Activated CD4-positive, alpha-beta T cell treated with anti-CD3 and anti-CD28 coated beads, Interleukin-2, amount 50 U/mL, for 24 hours (primary cell): ENCODE data around the gene NDUFB3.
A peak's percentile ranks its signal among the peaks of the same experiment; 100 is the strongest.
"Not testable (repeated sequence)": the region's sequence is repeated elsewhere in the genome, so short reads cannot be mapped to it uniquely, and the experiment has no call there.

Source experiments
- DNase-seq, 2 donors: peaks; one replicate each; pipeline ENCODE4 v3.0.0-alpha.2; 2020; ENCODE audit warnings: low read depth in 1 of 2, low spot score in 1 of 2

NDUFB3 gene

GRCh38 chr2:201071479-201072200 lies at the start of gene NDUFB3, which contains the start of gene HYCC2:
TSS of gene NDUFB3 (plus strand) at chr2:201072001. CDS start at chr2:201078883, 6,882 bp downstream.
TSS of gene HYCC2 (minus strand) at chr2:201071671. CDS start at chr2:201024009, 47,662 bp downstream.
- peak; percentile 72 to 89 for DNase-seq

- DNase-seq: no peak
Measured at GRCh38 chr2:201024518-201024917, 47.3 kb upstream of the NDUFB3 start.

GRCh38 chr2:201034355-201034754 lies 37.4 kb upstream of the NDUFB3 start:
- DNase-seq: not testable (repeated sequence)

GRCh38 chr2:201038361-201038760 lies 33.4 kb upstream of the NDUFB3 start:
- not testable (repeated sequence) for DNase-seq

DNA sequence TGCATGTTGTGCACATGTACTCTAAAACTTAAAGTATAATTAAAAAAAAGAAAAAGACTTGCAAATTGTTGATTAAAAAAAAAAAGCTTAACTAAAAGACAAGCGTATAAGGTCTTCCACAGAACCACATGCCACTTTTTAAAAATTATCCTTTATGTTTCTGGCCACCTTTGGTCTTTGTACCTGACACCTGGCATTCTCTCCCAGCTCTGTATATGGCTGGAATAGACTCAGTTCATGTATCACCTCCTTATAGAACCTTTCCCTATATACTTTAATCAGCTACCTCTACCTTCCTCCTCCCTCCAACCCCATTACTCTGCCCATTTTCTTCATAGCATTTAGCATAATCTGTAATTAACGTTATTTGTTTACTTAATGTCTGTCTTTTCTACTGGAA lies 32.9 kb upstream of the NDUFB3 start:
- no peak for DNase-seq

- DNase-seq: no peak
Measured at GRCh38 chr2:201040867-201041628, 30.8 kb upstream of the NDUFB3 start.

GRCh38 chr2:201042451-201042850 lies 29.4 kb upstream of the NDUFB3 start:
- not testable (repeated sequence) for DNase-seq

GRCh38 chr2:201043050-201043449 lies 28.8 kb upstream of the NDUFB3 start:
- not testable (repeated sequence) for DNase-seq

GRCh38 chr2:201046881-201047280 lies 24.9 kb upstream of the NDUFB3 start:
- DNase-seq: no peak

DNA sequence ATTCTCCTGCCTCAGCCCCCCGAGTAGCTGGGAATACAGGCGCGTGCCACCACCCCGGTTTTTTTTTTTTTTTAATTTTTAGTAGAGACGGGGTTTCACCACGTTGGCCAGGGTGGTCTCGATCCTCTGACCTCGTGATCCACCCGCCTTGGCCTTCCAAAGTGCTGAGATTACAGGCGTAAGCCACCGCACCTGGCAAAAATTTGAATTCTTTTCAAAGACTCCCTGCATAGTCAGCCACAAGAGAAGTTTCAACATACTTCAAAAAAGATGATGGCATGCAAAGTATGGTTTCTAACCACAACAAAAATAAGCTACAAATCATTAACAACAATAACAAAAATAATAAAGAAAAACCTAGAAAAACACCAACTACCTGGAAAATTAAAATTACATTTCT lies 22.3 kb upstream of the NDUFB3 start:
- DNase-seq: no peak

- no peak for DNase-seq
Measured at GRCh38 chr2:201057087-201057521, 14.7 kb upstream of the NDUFB3 start.

- DNase-seq: no peak
Measured at GRCh38 chr2:201057715-201058248, 14.0 kb upstream of the NDUFB3 start.

- DNase-seq: no peak
Measured at GRCh38 chr2:201058914-201059313, 12.9 kb upstream of the NDUFB3 start.

DNA sequence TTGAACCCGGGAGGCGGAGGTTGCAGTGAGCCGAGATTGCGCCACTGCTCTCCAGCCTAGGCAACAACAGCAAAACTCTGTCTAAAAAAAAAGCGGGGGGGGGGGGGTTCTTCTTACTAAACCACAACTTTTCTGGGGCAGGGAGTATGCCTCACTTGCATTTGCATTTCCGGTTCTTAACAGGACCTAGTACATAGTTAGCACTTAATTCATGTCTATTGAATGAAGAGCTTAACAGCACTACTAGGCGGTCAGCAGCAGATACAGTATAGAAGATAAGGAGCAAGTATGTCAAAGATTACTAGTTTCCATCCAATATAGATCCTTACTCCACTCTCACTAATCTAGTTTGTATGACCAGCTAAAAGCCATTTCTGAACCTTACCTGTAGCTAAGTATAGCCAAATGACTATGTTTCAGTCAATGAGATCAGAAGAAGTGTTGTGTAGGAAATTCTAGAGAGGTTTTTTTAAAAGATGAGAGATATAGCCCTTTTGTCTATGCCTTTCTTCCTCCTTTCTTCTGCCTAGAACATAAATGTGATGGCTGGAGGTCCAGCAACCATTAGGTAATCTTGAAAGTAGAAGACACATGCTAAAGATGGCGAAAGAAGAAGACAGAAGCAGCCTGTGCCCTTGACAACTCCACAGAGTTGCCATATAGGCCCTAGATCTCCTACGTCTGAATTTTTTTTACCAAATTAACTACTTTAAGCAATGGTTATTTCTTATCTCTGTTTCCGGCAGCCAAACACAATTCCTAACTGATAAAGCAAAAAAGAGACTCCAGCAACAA lies 11.6 kb upstream of the NDUFB3 start:
- no peak for DNase-seq

- DNase-seq: not testable (repeated sequence)
Measured at GRCh38 chr2:201063516-201063915, 8.3 kb upstream of the NDUFB3 start.

DNA sequence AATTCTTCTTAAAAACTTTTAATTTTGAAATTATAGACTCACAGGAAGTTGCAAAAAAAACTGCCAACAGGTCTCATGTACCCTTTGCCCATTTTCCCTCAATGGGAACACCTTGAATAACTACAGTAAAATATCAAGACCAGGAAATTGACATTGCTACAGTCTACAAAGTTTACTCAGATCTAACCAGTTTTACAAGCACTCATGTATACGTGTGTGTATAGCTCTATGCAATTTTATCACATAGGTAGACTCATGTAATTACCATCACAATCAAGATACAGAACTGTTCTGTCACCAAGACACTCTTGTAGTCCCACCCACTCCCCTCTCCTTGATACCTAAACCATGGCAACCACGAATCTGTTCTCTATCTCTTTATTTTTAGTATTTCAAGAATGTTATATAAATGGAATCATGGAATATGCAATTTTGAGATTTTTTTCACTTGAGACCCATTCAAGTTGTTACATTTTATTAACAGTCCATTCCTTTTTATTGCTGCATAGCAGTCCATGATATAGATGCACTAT lies 6.9 kb upstream of the NDUFB3 start:
- DNase-seq: no peak

DNA sequence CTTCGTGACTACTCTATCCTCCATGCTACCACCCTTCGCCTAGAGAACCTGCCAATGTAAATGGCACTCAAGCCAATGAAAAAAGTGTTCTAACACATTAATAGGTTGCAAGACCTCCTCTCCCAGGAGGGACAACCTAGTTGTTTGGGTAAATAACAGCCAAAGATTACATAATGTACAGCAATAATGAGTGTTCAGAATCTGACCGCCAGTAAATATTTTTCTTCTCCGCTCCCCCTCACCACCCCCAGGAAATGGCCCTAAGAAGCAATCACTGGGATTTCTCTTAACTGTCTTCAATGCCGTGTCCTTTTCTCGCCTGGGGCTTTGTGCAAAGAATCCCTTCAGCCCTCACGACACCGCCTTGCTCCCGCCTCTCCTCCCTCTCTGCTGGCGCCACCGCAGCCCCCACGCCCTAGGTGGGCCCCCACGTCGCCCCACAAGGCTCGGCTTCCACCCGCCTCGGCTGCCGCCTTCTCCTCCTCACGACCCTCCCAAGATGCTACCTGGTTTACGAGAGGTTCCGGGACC lies 788 bp upstream of the NDUFB3 start:
- no peak for DNase-seq

DNA sequence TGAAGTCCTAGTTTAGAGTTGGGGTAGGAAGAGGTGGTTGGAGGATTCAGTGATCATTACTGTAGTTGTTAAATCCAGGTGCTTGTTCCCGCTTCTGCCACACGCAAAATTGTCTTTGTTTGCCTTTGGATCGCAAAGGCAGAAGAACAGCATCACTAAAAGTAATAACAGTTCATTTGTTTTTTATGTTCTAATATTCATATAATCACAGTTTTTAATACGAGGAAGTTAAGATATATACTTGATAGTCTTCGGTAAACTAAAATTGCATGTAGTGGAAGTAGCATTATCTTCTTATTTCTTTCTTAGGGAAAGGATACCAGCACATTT lies 365 bp downstream of the NDUFB3 start:
- no peak for DNase-seq

GRCh38 chr2:201073071-201073470 lies 1.3 kb downstream of the NDUFB3 start:
- no peak for DNase-seq

GRCh38 chr2:201074996-201075395 lies 3.2 kb downstream of the NDUFB3 start:
- DNase-seq: no peak

DNA sequence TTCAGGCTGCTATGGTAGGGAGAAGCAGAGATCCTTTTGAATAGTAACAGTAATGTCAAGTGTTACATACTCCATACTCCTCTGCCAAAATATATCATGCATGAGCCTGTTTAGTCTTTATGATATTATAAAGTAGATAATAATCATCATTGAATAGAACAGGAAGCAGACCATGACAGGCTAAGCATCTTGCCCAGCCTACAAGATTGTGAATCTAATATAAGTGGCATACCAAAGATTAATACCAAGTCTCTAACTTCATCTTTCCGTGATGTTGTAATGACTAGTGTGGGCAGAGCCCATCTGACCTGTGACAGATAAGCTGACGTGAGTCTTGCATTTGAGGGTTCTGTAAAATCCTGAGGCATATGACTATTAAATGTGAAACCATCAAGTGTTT lies 13.1 kb downstream of the NDUFB3 start:
- DNase-seq: no peak
